Measurements from ENCODE around the gene HS3ST4.
A peak's percentile ranks its signal among the peaks of the same experiment; 100 is the strongest.

Gene HS3ST4

DNA sequence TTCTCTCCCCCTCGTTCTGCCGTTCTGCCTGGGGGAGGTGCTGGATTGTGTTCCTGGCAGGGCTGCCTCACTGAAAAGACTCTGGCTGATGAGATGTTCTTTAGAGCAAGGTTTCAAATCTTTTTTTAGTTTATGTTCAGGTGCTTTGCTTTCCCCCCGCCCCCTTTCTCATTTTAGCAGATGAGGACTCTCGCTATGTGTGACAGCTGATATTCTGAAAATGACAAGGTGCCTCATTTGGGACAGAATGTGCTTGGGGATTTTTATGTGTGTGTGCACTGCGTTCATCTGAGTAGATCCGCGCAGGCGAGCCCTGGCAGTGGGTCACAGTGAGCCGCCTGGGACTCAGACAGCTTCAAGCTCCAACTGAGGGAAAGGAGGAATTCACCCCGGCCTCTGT lies 205.9 kb downstream of the HS3ST4 start:
- no peak for DNase-seq

DNA sequence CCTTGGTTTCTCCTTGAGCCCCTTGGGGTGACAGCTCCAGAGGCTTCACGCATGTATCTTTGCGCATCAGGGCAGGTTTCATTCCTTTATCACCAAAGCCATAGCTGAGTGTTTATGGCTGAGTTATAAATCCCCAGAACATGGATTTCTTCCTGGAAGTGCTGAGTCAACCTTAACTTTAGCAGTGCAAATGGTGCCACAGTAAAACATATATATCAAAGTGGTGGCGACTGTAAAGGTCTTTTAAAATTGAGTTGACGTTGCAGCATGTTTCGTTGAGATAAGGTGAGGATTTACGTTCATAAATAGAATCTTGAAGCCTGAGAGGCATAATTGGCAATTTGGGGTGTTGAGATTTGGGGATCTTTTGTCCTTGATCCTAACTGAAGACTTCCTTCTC lies 214.1 kb downstream of the HS3ST4 start:
- no peak for DNase-seq

DNA sequence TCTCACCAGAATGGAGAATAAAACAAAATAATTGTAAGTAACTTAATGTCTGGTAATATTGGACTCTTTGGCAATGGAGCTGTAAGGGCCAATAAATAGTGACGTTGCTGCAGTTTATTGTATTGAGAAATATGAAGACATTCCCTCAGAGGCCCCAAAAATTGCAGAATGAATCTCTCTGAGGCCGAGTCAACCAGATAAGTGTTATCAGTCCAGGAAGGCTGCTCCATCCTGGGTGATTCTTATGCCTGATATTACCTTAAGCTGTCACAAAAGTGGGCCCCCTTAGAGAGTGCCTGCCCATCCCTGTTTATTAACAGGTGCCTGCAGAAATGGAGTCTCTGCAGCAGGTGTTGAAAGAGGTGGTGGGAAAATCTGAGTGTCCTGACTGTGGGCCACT lies 219.2 kb downstream of the HS3ST4 start:
- no peak for DNase-seq

DNA sequence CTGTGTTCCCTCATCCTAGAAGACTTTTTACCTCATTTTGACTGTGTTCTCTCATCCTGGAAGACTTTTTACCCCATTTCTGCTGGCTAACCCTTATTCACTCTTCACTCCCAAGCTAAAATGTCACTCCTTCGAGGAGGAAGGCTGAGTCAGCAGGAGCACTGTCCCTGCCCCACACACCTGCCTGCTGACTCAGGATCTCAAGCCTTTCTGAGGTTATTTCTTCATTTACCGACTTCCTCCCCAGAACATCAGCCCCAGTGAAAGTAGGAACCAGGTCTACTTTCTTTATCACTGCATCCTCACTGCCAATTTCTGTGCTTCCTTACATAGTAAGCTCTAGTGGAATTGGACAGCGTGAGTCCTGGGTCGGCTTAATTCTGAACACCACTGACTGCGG lies 220.6 kb downstream of the HS3ST4 start:
- DNase-seq = no peak

DNA sequence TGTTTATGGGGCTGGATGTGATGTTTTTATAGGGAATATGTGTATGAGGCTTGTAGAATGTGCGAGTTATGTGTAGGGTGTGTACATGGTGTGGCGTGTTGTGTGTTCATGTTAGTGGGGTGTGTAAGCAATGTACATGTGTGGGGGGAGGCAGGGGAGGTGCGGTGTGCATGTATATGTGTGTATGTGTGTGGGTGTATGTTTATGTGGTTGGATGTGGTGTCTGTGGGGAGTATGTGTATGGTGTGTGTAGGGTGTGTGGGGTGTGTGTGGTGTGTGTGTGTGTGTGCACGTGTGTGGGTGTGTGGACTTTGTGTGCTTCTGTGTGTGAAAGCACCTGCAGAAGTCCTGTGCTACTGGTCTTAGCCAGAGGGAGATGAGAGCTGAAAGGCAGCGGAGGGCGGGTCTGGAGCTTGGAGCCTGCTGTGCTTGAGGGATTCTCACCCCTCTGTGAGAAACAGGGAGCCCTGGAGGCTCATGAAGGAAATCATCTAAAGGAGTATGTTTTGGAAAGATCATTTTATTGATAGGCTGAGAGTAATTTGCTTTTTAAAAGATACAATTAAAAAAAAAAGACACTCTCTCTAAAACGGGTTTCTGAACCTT lies 222.7 kb downstream of the HS3ST4 start:
- no peak for DNase-seq

DNA sequence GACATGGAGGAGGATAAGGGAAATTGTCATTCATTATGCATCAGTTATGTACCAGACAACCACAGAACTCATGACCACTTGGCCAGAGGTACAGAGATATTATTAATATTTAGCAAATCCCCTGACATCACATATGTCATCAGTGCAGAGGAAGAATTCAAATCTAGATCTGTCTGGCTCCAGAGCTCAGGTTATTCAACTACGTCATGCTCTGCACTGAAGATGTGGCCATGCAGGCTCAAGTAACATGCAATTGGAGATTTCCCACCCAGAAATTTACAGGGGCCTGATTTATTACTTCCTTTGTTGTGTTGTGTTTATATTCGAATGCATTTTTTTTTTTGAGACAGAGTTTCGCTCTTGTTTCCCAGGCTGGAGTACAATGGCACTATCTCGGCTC lies 224.3 kb downstream of the HS3ST4 start:
- DNase-seq = no peak

DNA sequence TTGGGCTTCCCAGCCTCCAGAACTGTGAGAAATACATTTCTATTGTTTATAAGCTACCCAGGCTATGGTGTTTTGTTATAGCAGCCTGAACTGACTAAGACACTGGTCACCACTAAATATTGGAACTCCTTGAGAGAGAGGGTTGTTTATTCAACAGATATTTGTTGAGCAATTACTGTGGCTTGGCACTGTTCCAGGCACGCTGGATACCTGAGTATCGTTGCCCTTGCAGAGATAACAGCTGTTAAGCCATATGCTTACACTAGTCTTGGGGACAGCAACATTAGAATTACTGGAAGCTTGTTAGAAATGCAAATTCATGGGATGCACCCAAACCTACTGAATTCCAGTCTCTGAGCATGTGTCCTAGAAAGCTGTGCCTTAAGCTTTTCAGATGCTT lies 230.7 kb downstream of the HS3ST4 start:
- DNase-seq = peak; percentile 1

DNA sequence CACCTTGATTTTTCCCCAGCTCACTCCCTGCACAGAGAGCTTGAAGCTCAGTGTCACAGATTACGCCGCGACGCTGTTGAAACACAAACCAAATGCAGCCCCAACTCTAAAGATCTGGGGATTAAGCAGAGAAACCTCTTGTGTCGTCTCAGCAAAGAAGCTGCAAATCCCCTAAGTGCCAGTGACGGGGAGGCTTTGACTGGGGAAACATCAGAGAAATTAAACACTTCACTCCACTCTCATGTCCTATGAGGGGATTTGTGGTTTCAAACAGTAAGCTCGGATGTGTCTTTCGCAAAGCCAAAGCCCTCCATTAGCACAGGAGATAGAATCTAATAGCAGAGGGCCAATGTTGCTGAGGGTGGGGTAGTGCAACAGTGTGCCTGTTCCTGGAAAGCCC lies 233.7 kb downstream of the HS3ST4 start:
- DNase-seq = no peak

DNA sequence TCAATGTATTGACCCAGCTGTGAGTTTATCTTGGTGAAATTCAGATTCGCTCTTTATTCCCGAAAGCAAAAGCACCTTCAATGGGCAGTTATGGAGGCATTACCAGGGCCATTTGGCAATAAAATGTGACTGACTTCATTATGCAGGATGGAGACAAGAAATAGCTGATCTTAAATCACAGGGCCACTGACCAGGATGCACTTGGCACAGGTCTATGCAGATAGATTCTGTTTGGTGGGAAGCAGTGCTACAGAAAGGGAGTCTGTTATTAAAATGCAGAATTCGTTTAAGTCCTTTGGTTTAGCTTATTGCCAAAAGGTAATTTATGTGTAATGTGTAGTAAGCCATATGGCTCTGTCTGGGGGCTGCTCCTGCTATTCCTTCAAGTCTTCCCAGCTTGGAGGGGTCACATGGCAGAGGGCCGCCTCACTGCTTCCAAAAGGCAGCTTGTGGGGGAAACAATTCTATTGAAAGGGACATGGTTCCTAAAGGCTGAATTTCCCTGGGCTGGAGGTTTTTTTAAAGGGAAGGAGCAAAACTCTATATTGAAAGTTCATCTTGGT lies 239.8 kb downstream of the HS3ST4 start:
- DNase-seq = no peak

GRCh38 chr16:25941800-25942499 lies 250.2 kb downstream of the HS3ST4 start:
- no peak for DNase-seq

DNA sequence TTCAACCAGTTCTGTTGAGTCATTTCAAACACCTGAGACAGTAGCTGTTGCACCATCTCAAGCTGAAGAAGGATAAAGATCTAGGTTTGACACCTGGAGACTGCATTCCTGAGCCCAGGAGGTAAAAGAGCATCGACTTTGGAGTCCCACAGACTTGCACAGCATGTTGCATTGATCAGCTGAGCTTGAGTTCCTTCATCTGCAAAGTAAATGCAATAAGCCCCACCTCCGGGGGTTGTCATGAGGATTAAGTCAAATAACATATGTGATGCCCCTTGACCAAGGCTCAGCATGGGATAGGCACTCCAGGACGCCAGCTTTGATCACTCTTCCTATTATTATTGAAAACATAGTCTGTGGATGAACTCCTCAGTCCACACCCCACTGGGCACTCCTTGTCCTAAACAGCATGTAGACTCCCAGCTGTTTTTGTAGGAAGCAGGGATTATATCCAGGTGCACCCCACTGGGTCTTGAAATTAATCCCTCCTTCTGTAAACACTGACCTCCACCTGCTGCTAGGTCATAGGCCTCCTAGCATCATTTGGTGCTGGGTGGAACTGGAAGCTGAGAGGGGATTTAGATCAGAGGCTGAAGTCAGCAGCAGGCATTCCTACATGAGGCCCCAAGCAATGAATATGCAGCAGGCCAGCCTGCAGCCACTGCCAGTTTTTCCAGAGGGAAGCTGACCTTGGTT lies 259.0 kb downstream of the HS3ST4 start:
- no peak for DNase-seq

DNA sequence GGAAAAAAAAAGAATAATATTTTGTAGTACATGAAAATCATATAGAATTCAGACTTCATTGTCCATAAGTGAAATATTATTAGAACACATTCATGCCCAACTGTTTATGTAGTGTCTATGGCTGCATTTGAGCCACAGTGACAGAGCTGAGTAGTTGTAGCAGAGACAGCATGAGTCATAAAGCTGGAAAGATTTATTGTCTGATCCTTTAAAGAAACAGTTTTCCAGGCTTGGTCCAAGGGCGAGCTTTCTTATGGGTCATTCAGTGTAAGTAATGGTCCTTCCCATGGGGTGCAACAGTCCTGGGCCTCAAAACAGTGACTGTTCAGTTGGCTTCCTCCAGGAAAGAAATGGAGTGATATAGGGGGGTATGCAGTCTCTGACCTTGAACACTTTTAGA lies 260.2 kb downstream of the HS3ST4 start:
- DNase-seq = no peak

- DNase-seq = no peak
Observed at GRCh38 chr16:25952983-25953382, 261.2 kb downstream of the HS3ST4 start.

GRCh38 chr16:25957707-25958106 lies 265.9 kb downstream of the HS3ST4 start:
- DNase-seq = no peak

DNA sequence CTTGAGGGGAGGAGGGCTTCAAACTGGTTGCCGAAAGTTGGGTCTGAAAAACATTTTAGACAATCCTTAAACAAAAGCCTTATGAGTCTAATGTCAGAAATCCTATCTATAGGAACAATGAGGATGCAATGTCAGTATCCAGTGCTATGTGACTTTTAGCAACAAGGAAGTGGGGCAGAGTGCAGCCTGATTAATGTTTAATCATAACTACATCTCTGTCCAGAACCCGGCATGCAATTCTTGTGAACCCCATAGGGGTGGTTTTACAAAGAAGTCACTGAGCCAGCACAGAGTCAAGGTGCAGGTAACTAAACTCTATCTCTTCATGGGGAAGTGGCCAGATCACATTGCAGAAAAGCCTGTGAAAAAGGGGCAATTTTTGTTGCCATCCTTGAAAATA lies 267.5 kb downstream of the HS3ST4 start:
- no peak for DNase-seq

GRCh38 chr16:25966172-25967097 lies 274.7 kb downstream of the HS3ST4 start:
- no peak for DNase-seq

DNA sequence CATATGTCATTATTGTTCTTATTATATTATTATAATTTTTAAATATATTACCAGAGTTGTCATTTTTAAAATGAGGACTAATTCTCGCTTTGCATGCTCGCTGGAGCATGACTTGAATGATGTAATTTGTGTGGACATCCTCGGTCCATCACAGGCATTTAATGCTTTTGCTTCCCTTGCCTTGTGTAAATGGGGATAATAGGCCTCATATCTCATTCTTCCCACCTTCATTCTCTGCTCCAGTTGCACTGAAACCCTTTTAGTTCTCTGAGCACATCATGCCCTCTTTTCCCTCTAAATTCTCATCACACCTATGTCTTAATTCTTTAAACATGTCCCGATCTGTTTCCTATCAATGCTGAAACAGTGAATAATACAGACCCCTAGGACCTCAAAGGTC lies 285.4 kb downstream of the HS3ST4 start:
- DNase-seq = no peak

GRCh38 chr16:25978218-25978617 lies 286.5 kb downstream of the HS3ST4 start:
- DNase-seq = no peak

DNA sequence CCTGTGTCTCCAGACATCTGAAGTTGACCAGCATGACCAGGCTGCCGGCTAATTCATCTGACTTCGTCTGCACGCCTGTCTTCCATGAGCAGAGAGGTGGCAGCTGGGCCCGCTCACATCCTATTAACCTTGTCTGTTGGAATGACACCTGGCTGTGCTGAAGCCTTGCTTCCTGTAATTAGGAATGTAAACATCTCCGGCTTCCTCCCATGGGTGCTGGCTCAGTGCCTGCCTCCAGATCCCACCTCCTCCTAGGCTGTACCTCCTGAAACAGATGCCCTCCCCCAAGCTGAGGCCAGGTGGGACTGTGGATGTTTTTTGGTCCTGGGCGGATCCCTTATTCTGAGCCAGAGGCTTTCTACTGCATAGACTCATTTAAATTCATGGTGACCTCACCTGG lies 296.3 kb downstream of the HS3ST4 start:
- no peak for DNase-seq

GRCh38 chr16:25988882-25989281 lies 297.1 kb downstream of the HS3ST4 start:
- no peak for DNase-seq

- peak; percentile 1 for DNase-seq
Observed at GRCh38 chr16:25996052-25996451, 304.3 kb downstream of the HS3ST4 start.

GRCh38 chr16:26005336-26005735 lies 313.6 kb downstream of the HS3ST4 start:
- DNase-seq = no peak

DNA sequence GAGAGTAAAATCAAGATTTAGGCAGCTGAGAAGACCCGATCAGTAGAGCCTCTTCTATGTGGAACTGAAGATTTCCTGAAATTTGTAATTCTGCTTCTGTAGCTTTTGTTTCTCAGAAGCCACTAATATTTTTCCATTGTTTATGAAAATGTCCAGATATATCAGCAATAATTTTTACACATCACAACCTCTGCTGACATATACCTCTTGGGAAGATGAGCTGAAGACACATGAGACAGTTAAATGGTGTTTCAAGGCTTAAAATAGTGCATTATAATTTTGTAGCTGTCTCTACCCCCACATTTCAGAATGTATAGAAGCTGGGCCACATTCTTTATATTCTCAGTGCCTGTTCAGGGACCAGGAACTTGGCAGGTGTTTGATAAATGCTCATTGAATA lies 320.6 kb downstream of the HS3ST4 start:
- DNase-seq = no peak
